H1 (cell line): ENCODE results near the gene PRR5L. TPM values are rescaled to one million over a fixed set of nuclear protein-coding genes. Genes with fewer than 3 reads are reported as not detected.

Experiments used
- CHD7 ChIP-seq: fragments of 300-600 bp; sonication (generic); IDR thresholded peaks from 2 replicates; pipeline ENCODE4 v1.7.1; 2012; ENCODE audit warnings: low read length, moderate library complexity, mild to moderate bottlenecking, inconsistent platforms; ENCODE audit not compliant: insufficient replicate concordance
- CTBP2 ChIP-seq: IDR thresholded peaks from 2 replicates; pipeline ENCODE4 v1.7.0; 2011; ENCODE audit warnings: borderline replicate concordance, mild to moderate bottlenecking, moderate library complexity, mixed read lengths, low read length; ENCODE audit not compliant: insufficient read depth, insufficient read length
- SP4 ChIP-seq: IDR thresholded peaks from 2 replicates; pipeline ENCODE4 v1.6.1; 2012; ENCODE audit warnings: low read length, inconsistent platforms
- polyA plus RNA-seq, 7 experiments: library from polyadenylated mRNA; depleted of rRNA in 3 of 7; stranded (reverse) in 5 of 7; unstranded in 2 of 7; fragments of >200 nt in 5 of 7; fragments of 200-250 nt in 2 of 7; gene quantifications; 1 replicate in 5 of 7; 2 replicates in 1 of 7; 4 replicates in 1 of 7; pipeline versions ENCODE4 v1.2.1 to v1.2.3, GENCODE V29; 2011 to 2013; ENCODE audit warnings: missing spikeins in 2 of 7, mixed read lengths in 2 of 7
- total RNA-seq: library from RNA; stranded (reverse); fragmentation: NEBNext Ultra II Directional; extraction: Animal tissue kit (Norgen Biotek cat#: 25700); gene quantifications from 2 replicates; pipeline ENCODE4 v1.2.1, GENCODE V29; 2021

The PRR5L gene
- total and polyA plus RNA-seq, 2 of the 8 experiments (the other 6 are each of a cell fraction or from before 2014, with no cell fraction given), result 6.6 to 10.1 TPM

DNA sequence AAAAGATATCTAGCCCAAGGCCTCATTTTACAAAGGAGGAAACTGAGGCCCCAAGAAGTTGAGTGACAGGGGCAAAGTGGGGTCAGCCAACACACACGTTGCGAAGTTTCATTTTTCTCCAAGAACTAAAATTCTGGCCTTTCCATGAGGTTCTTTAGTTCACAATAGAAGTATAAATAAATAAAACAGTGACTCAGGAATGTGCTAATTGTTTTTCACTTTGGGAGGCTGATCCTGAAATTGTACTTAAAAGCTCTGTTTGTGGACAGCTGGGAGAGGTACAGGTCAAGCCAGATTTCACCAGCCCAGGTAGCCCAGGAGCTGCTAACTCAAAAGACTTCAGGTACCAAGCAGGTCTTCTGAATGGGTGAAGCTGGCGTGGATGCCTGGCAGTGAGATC is 108.7 kb downstream of the PRR5L start (continued):
- TF ChIP-seq SP4 (no peak), CHD7 (no peak), CTBP2 (no peak)
